Testis (tissue), 3 donors: ENCODE results near the gene PLEKHM3. TPM values are rescaled to one million over a fixed set of nuclear protein-coding genes. Genes with fewer than 3 reads are reported as not detected.

Experiments used
- DNase-seq: peaks from one replicate; pipeline ENCODE4 v3.0.0-alpha.2; 2019
- H3K27ac ChIP-seq, 2 donors: fragments of 200-600 bp; sonication (generic); one replicate each; pipeline ENCODE4 v1.5.1; 2019
- H3K27me3 ChIP-seq: fragments of 200-600 bp; sonication (generic); one replicate; pipeline ENCODE4 v1.5.1; 2019
- H3K36me3 ChIP-seq: fragments of 200-600 bp; sonication (generic); one replicate; pipeline ENCODE4 v1.5.1; 2017; ENCODE audit warnings: low read depth; ENCODE audit errors: missing control alignments
- H3K4me1 ChIP-seq: fragments of 200-600 bp; sonication (generic); one replicate; pipeline ENCODE4 v1.5.1; 2019
- H3K4me3 ChIP-seq, 2 donors: fragments of 200-600 bp; sonication (generic); one replicate each; pipeline ENCODE4 v1.5.1; 2017 to 2019
- H3K9me3 ChIP-seq: fragments of 200-600 bp; sonication (generic); one replicate; pipeline ENCODE4 v1.5.1; 2017
- CTCF ChIP-seq, 3 experiments: fragments of 450-650 bp in 2 of 3; fragments of 200-600 bp in 1 of 3; sonication (generic) in 1 of 3; IDR thresholded peaks; one replicate each; pipeline ENCODE4 v1.5.1; 2016 to 2019; ENCODE audit warnings: antibody characterized with exemption in 3 of 3, mild to moderate bottlenecking in 2 of 3, moderate library complexity in 1 of 3
- POLR2A ChIP-seq: fragments of 450-650 bp; IDR thresholded peaks from one replicate; pipeline ENCODE4 v1.6.1; 2017; ENCODE audit warnings: antibody characterized with exemption, mild to moderate bottlenecking, moderate library complexity
- WGBS, 2 donors: methylation state at CpG; one replicate each; pipeline ENCODE4 v1.1.5; 2018; 5-methylcytosine and 5-hydroxymethylcytosine counted together
- intact Hi-C: fragments of 100-400 bp; cut with DNase I; formaldehyde crosslinking; loops from one replicate; pipeline ENCODE4 v1.15.1; 2023; ENCODE audit warnings: low total_unique reads
- polyA plus RNA-seq: library from polyadenylated mRNA; stranded (reverse); fragments of 350-450 nt; fragmentation: Illumina TruSeq; extraction: RNeasy Lipid Tissue Mini Kit (QIAGEN cat#74804); gene quantifications from one replicate; pipeline ENCODE4 v1.2.3, GENCODE V29; 2014; ENCODE audit warnings: low read depth, low replicate concordance; ENCODE audit not compliant: insufficient read depth
- total RNA-seq, 2 donors: library from RNA; depleted of rRNA; stranded (reverse); fragments of >200 nt; gene quantifications; one replicate each; pipeline ENCODE4 v1.2.3, GENCODE V29; 2016

PLEKHM3 gene
- total and polyA plus RNA-seq, 3 donors from 2014 or later = 12.5 to 24.6 (median 21.9) TPM

GRCh38 chr2:207836521-207837133 is 188.7 kb downstream of the PLEKHM3 start:
- WGBS, 2 donors = 34 to 59% methylated on average over 7 of the region's 7 CpGs
- no peak overlapping the region for H3K4me3 ChIP-seq
- no peaks in the 10 kb centered on the region for H3K4me1 ChIP-seq
- no peak for DNase-seq
- H3K9me3 ChIP-seq = no peaks in the 10 kb centered on the region
- TF ChIP-seq POLR2A (no peak), CTCF (IDR thresholded peaks at IDR 0.05) (no peak)
- no peaks in the 10 kb centered on the region for H3K27me3 ChIP-seq
- H3K27ac ChIP-seq = no peak overlapping the region
- no peaks in the 10 kb centered on the region for H3K36me3 ChIP-seq
- intact Hi-C loops = no loop called here

GRCh38 chr2:207835805-207836204 is 189.5 kb downstream of the PLEKHM3 start:
- no peaks in the 10 kb centered on the region for H3K36me3 ChIP-seq
- DNase-seq = no peak
- H3K4me1 ChIP-seq = no peaks in the 10 kb centered on the region
- TF ChIP-seq POLR2A (no peak), CTCF (IDR thresholded peaks at IDR 0.05) (no peak)
- WGBS, 2 donors = 91 to 95% methylated on average over 1 of the region's 1 CpG
- no peaks in the 10 kb centered on the region for H3K9me3 ChIP-seq
- intact Hi-C loops = no loop called here
- H3K27ac ChIP-seq = no peak overlapping the region
- H3K4me3 ChIP-seq = no peak overlapping the region
- no peaks in the 10 kb centered on the region for H3K27me3 ChIP-seq

GRCh38 chr2:207833251-207833751 is 192.0 kb downstream of the PLEKHM3 start:
- Histone ChIP-seq H3K9me3 (no peaks in the 10 kb centered on the region), H3K4me3 (no peak overlapping the region), H3K4me1 (no peaks in the 10 kb centered on the region), H3K36me3 (no peaks in the 10 kb centered on the region), H3K27ac (no peak overlapping the region), H3K27me3 (no peaks in the 10 kb centered on the region)
- TF ChIP-seq CTCF (IDR thresholded peaks at IDR 0.05) (no peak), POLR2A (no peak)
- intact Hi-C loops = no loop called here
- DNase-seq = no peak
- WGBS, 2 donors = 83 to 90% methylated on average over 3 of the region's 3 CpGs

- WGBS, 2 donors = 95 to 97% methylated on average over 8 of the region's 8 CpGs
- no peak for DNase-seq
- TF ChIP-seq CTCF (IDR thresholded peaks at IDR 0.05) (no peak), POLR2A (no peak)
- Histone ChIP-seq H3K36me3 (no peaks in the 10 kb centered on the region), H3K4me1 (no peaks in the 10 kb centered on the region), H3K4me3 (no peak overlapping the region), H3K27ac (no peak overlapping the region), H3K9me3 (no peaks in the 10 kb centered on the region), H3K27me3 (no peaks in the 10 kb centered on the region)
- intact Hi-C loops = no loop called here
These were observed 193.6 kb downstream of the PLEKHM3 start for GRCh38 chr2:207831584-207832248.
